T-cell (primary cell): ENCODE data around the gene PRRT3. TPM values are rescaled to one million over a fixed set of nuclear protein-coding genes. Genes with fewer than 3 reads are reported as not detected.
A peak's percentile ranks its signal among the peaks of the same experiment; 100 is the strongest.

Experiments
- ATAC-seq, 4 experiments: fragments of 200-7000 bp in 3 of 4; fragments of 150-1000 bp in 1 of 4; cut with Tn5 transposase; replicated peaks in 1 of 4; 1 replicate in 3 of 4; 2 replicates in 1 of 4; pipeline ENCODE4 v1.10.0; 2021; ENCODE audit warnings: moderate library complexity in 3 of 4, mild to moderate bottlenecking in 2 of 4, moderate number of reproducible peaks in 1 of 4
- CTCF ChIA-PET, 2 donors: fragments of 300-600 bp; sonication (Branson Sonifier 250); formaldehyde crosslinking; loops; one replicate each; lab custom pipeline; 2022; ENCODE audit warnings: antibody characterized with exemption in 2 of 2; lab: Charles Lee
- POLR2A ChIA-PET, 2 donors: fragments of 300-600 bp; sonication (Branson Sonifier 250); formaldehyde crosslinking; loops; one replicate each; lab custom pipeline; 2022; ENCODE audit warnings: antibody characterized with exemption in 2 of 2; lab: Charles Lee
- DNase-seq, 35 experiments: peaks; one replicate each; pipeline versions ENCODE4 v3.0.0 to v3.0.0-alpha.2; 2013 to 2023
- H3K27ac ChIP-seq: one replicate; pipeline ENCODE4 v1.5.1; 2013; ENCODE audit warnings: low read length
- H3K27me3 ChIP-seq, 2 experiments: replicated peaks in 1 of 2; 1 replicate in 1 of 2; 2 replicates in 1 of 2; pipeline versions ENCODE4 v1.6.1 to v1.7.0; 2013; ENCODE audit warnings: low read length in 1 of 2, mixed read lengths in 1 of 2; ENCODE audit not compliant: control insufficient read depth in 2 of 2, insufficient read depth in 2 of 2; ENCODE audit errors: extremely low read depth in 1 of 2
- H3K36me3 ChIP-seq, 2 donors: 1 replicate in 1 of 2; 2 replicates in 1 of 2; pipeline versions ENCODE4 v1.6.1 to v1.7.0; 2013; ENCODE audit warnings: low read length in 1 of 2; ENCODE audit not compliant: control insufficient read depth in 2 of 2, insufficient read depth in 1 of 2; ENCODE audit errors: extremely low read depth in 1 of 2
- H3K4me1 ChIP-seq, 2 experiments: 1 replicate in 1 of 2; 2 replicates in 1 of 2; pipeline versions ENCODE4 v1.6.1 to v1.7.0; 2013; ENCODE audit warnings: low read length in 2 of 2, mixed read lengths in 1 of 2; ENCODE audit not compliant: insufficient read depth in 2 of 2, control insufficient read depth in 1 of 2; ENCODE audit errors: extremely low read depth in 1 of 2
- H3K4me3 ChIP-seq, 2 donors: 1 replicate in 1 of 2; 2 replicates in 1 of 2; pipeline versions ENCODE4 v1.5.1 to v1.7.0; 2013; ENCODE audit warnings: mild to moderate bottlenecking in 2 of 2, low read length in 1 of 2, moderate library complexity in 1 of 2; ENCODE audit not compliant: control insufficient read depth in 1 of 2; ENCODE audit errors: extremely low read depth in 1 of 2
- H3K9me3 ChIP-seq: 2 replicates; pipeline ENCODE4 v1.7.0; 2013
- H3K27ac Mint-ChIP-seq, 2 donors: one replicate each; pipeline ENCODE4 v1.8.0; 2020 to 2021; ENCODE audit warnings: mild to moderate bottlenecking in 2 of 2, mixed read lengths in 2 of 2
- H3K27me3 Mint-ChIP-seq, 2 donors: one replicate each; pipeline ENCODE4 v1.8.0; 2021 to 2022; ENCODE audit warnings: mixed read lengths in 2 of 2
- H3K36me3 Mint-ChIP-seq: one replicate; pipeline ENCODE4 v1.8.0; 2021; ENCODE audit warnings: mixed read lengths
- H3K4me1 Mint-ChIP-seq, 3 donors: one replicate each; pipeline ENCODE4 v1.8.0; 2020 to 2022; ENCODE audit warnings: mixed read lengths in 3 of 3, mild to moderate bottlenecking in 1 of 3
- H3K4me3 Mint-ChIP-seq, 3 donors: one replicate each; pipeline ENCODE4 v1.8.0; 2020 to 2022; ENCODE audit warnings: mild to moderate bottlenecking in 3 of 3, mixed read lengths in 3 of 3, moderate library complexity in 3 of 3
- H3K9me3 Mint-ChIP-seq, 3 donors: one replicate each; pipeline ENCODE4 v1.8.0; 2020 to 2022; ENCODE audit warnings: mixed read lengths in 3 of 3
- WGBS: methylation state at CpG from one replicate; pipeline ENCODE4 v1.1.5; 2013; ENCODE audit warnings: missing lambda C conversion rate; ENCODE audit not compliant: insufficient coverage; 5-methylcytosine and 5-hydroxymethylcytosine counted together
- total RNA-seq, 35 experiments: library from RNA in 6 of 35; stranded (reverse) in 6 of 35; fragments of 120-200 nt in 1 of 35; gene quantifications; one replicate each; pipeline versions ENCODE4 v1.2.1 to v1.2.4 and lab custom pipeline; 2013 to 2026

PRRT3 gene
- total RNA-seq, 5 donors from 2014 or later (not counting 1 experiment from before 2014, with no cell fraction given): 6.6 to 10.5 (median 9.2) TPM

GRCh38 chr3:9914559-9915253 lies 37.5 kb downstream of the PRRT3 start:
- CTCF ChIA-PET: no interaction called here
- DNase-seq (no peak), ATAC-seq (peak in 2 of 4 experiments; percentile 49 to 64)
- Mint-ChIP-seq H3K4me3 (peak overlapping the region; percentile 9 to 73 (median 41)), H3K27ac (no peak overlapping the region), H3K9me3 (no peaks in the 10 kb centered on the region), H3K27me3 (no peaks in the 10 kb centered on the region), H3K36me3 (no peaks in the 10 kb centered on the region), H3K4me1 (peaks cover 0 to 31% (median 19%) of the 10 kb centered on the region in 3 donors)
- Histone ChIP-seq H3K4me1 (peaks cover 3 to 32% of the 10 kb centered on the region in 2 experiments), H3K9me3 (no peaks in the 10 kb centered on the region), H3K36me3 (no peaks in the 10 kb centered on the region), H3K27me3 (peaks cover 0 to 29% of the 10 kb centered on the region in 2 experiments), H3K4me3 (peak overlapping the region in 1 of 2 donors; percentile 44), H3K27ac (no peak overlapping the region)
- POLR2A ChIA-PET: no interaction called here
- WGBS: 18% methylated on average over 11 of the region's 15 CpGs

- H3K27ac ChIP-seq: no peak overlapping the region
- ChIA-PET POLR2A (no interaction called here), CTCF (interaction anchor here in 1 of 2 donors (2.4 kb wide), 1 partner anchor 23 kb away, joined by 9 read pairs; the partner anchor contains the start of gene JAGN1)
- no peaks in the 10 kb centered on the region for H3K9me3 ChIP-seq
- peak overlapping the region in 1 of 3 donors; percentile 73 for H3K4me3 Mint-ChIP-seq
- H3K36me3 ChIP-seq: no peaks in the 10 kb centered on the region
- H3K27ac Mint-ChIP-seq: no peak overlapping the region
- ATAC-seq: no peak
- H3K4me1 Mint-ChIP-seq: peaks cover 0 to 37% (median 19%) of the 10 kb centered on the region in 3 donors
- H3K27me3 ChIP-seq: peaks cover 0 to 29% of the 10 kb centered on the region in 2 experiments
- peaks cover 3 to 32% of the 10 kb centered on the region in 2 experiments for H3K4me1 ChIP-seq
- H3K9me3 Mint-ChIP-seq: no peaks in the 10 kb centered on the region
- no peak for DNase-seq
- no peaks in the 10 kb centered on the region for H3K36me3 Mint-ChIP-seq
- no peak overlapping the region for H3K4me3 ChIP-seq
- H3K27me3 Mint-ChIP-seq: no peaks in the 10 kb centered on the region
- WGBS: 100% methylated on average over 1 of the region's 1 CpG
Measured at GRCh38 chr3:9914011-9914410, 38.2 kb downstream of the PRRT3 start.

- H3K36me3 ChIP-seq: no peaks in the 10 kb centered on the region
- DNase-seq (no peak), ATAC-seq (no peak)
- no peak overlapping the region for H3K27ac ChIP-seq
- H3K4me1 ChIP-seq: peaks cover 3 to 32% of the 10 kb centered on the region in 2 experiments
- Mint-ChIP-seq H3K27me3 (no peaks in the 10 kb centered on the region), H3K9me3 (no peaks in the 10 kb centered on the region), H3K27ac (no peak overlapping the region), H3K4me3 (no peak overlapping the region), H3K4me1 (peaks cover 0 to 37% (median 19%) of the 10 kb centered on the region in 3 donors), H3K36me3 (no peaks in the 10 kb centered on the region)
- H3K9me3 ChIP-seq: no peaks in the 10 kb centered on the region
- 100% methylated on average over 3 of the region's 5 CpGs for WGBS
- CTCF ChIA-PET: interaction anchor here in 1 of 2 donors (2.4 kb wide), 1 partner anchor 23 kb away, joined by 9 read pairs; the partner anchor contains the start of gene JAGN1
- H3K27me3 ChIP-seq: peaks cover 0 to 29% of the 10 kb centered on the region in 2 experiments
- POLR2A ChIA-PET: no interaction called here
- H3K4me3 ChIP-seq: no peak overlapping the region
Measured at GRCh38 chr3:9913601-9914000, 38.6 kb downstream of the PRRT3 start.

GRCh38 chr3:9912294-9912935 lies 39.8 kb downstream of the PRRT3 start:
- Histone ChIP-seq H3K4me3 (no peak overlapping the region), H3K36me3 (no peaks in the 10 kb centered on the region), H3K9me3 (no peaks in the 10 kb centered on the region), H3K4me1 (peaks cover 3 to 32% of the 10 kb centered on the region in 2 experiments), H3K27me3 (peaks cover 0 to 29% of the 10 kb centered on the region in 2 experiments), H3K27ac (no peak overlapping the region)
- no peaks in the 10 kb centered on the region for H3K9me3 Mint-ChIP-seq
- no peaks in the 10 kb centered on the region for H3K27me3 Mint-ChIP-seq
- WGBS: 56% methylated on average over 6 of the region's 7 CpGs
- H3K4me1 Mint-ChIP-seq: peaks cover 0 to 37% (median 19%) of the 10 kb centered on the region in 3 donors
- H3K4me3 Mint-ChIP-seq: peak overlapping the region in 1 of 3 donors; percentile 3
- DNase-seq (peak in 1 of 35 experiments; percentile 33), ATAC-seq (peak; percentile 32 to 44 (median 34))
- ChIA-PET CTCF (interaction anchor here in 1 of 2 donors (2.4 kb wide), 1 partner anchor 21 kb away, joined by 9 read pairs; the partner anchor contains the start of gene JAGN1), POLR2A (no interaction called here)
- no peaks in the 10 kb centered on the region for H3K36me3 Mint-ChIP-seq
- peak overlapping the region in 1 of 2 donors; percentile 66 for H3K27ac Mint-ChIP-seq

GRCh38 chr3:9911863-9912262 lies 40.3 kb downstream of the PRRT3 start:
- Mint-ChIP-seq H3K4me1 (peaks cover 0 to 37% (median 18%) of the 10 kb centered on the region in 3 donors), H3K27ac (peak overlapping the region in 1 of 2 donors; percentile 66), H3K27me3 (no peaks in the 10 kb centered on the region), H3K4me3 (no peak overlapping the region), H3K9me3 (no peaks in the 10 kb centered on the region), H3K36me3 (no peaks in the 10 kb centered on the region)
- ChIA-PET CTCF (interaction anchor here (0.6 to 2.4 kb wide), 2 partner anchors 21 to 272 kb away, joined by 3 to 9 read pairs; partner anchors contain the start of gene JAGN1 (in 1 of the 2)), POLR2A (interaction anchor here in 1 of 2 donors (0.6 kb wide), 1 partner anchor 36 kb away, joined by 3 read pairs; no protein-coding TSS in a partner anchor)
- Histone ChIP-seq H3K4me3 (no peak overlapping the region), H3K27me3 (peaks cover 0 to 29% of the 10 kb centered on the region in 2 experiments), H3K36me3 (no peaks in the 10 kb centered on the region), H3K4me1 (peaks cover 3 to 28% of the 10 kb centered on the region in 2 experiments), H3K27ac (no peak overlapping the region), H3K9me3 (no peaks in the 10 kb centered on the region)
- DNase-seq (no peak), ATAC-seq (no peak)
- WGBS: 61% methylated on average over 5 of the region's 8 CpGs
